GM12872 (cell line): ENCODE measurements around the gene DYNLL2.

ENCODE experiments used
- CTCF ChIP-seq: IDR thresholded peaks from 3 replicates; pipeline ENCODE4 v1.5.1; 2011; ENCODE audit warnings: low read depth, mild to moderate bottlenecking, low read length, moderate library complexity; ENCODE audit not compliant: insufficient read depth

DYNLL2 gene

GRCh38 chr17:58079300-58080033, 3.8 kb upstream of the DYNLL2 start:
- TF ChIP-seq CTCF: no peak

- TF ChIP-seq CTCF: no peak
Observed at GRCh38 chr17:58081646-58082340, 1.4 kb upstream of the DYNLL2 start.

DNA sequence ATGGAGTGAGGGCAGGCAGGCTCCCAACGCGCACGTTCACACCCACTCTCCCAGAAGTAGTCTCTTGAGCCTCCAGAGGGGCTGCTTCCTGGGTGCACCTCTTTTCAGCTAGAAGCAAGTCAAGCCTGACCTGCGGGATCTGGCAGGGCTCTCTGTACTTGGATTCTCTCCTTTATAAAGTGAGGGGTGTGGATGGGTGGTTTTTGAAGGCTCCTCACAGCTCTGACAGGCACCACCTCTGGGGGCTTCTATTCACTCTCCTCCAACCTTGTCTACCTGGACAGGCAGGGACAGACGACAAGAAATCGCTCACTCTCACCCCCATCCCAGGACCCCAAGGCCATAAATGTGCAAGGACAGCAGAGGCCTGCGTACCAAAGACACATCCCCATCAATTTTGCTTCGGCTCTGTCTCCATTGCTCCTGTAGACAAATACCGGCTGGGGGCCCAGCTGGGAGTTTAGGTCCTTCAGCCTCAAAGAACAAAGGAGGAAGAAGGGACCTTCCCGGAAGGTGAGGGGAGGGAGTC, 814 bp upstream of the DYNLL2 start:
- no peak for TF ChIP-seq CTCF

GRCh38 chr17:58083491-58084316, 485 bp downstream of the DYNLL2 start:
- TF ChIP-seq CTCF: no peak

- peak; percentile 59 for TF ChIP-seq CTCF
Observed at GRCh38 chr17:58084317-58084981, 1.2 kb downstream of the DYNLL2 start.

DNA sequence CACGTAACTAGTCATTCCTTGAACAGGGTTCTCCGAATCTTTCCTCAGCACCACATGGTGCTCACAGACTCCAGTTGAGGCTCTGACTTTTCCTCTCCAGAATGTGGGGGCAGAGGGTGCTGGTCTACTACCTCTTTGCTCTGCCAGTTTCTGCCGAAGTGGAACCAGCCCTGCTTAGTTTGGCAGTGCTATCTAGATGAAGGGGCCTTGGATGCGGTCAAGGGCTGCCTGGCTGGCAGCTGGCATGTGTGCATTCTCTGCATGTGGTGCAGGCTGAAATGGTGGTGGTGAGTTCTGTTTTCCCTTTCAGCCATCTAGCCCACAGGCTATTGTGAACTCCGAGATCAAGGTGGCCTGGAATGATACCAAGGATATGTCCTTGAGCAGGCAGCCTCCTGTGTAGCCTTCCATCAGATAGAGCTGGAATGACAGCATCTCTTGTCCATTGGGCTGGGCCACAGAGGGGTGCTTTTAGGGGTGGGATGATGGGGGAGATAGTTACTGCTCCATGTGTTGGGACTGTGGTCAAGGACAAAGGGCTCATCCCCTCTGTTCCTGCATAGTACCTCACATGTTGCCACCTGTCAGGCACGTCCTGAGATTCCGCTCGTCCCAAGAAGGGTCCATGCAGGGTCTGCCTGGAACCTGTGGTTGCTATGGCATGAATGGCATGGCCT, 2.0 kb downstream of the DYNLL2 start:
- TF ChIP-seq CTCF: no peak
